CD4-positive, alpha-beta T cell (primary cell): ENCODE measurements around the gene ANO6. TPM values are rescaled to one million over a fixed set of nuclear protein-coding genes. Genes with fewer than 3 reads are reported as not detected.

Experiments
- ATAC-seq: fragments of 200-7000 bp; cut with Tn5 transposase; one replicate; pipeline ENCODE4 v1.10.0; 2022; ENCODE audit warnings: mild to moderate bottlenecking; ENCODE audit not compliant: poor library complexity
- CTCF ChIA-PET: fragments of 350-600 bp; sonication (Branson Sonifier 250); formaldehyde crosslinking; loops from one replicate; lab custom pipeline; 2021; ENCODE audit warnings: antibody characterized with exemption, inconsistent platforms; lab: Charles Lee
- POLR2A ChIA-PET: fragments of 350-600 bp; sonication (Branson Sonifier 250); formaldehyde crosslinking; loops from one replicate; lab custom pipeline; 2021; ENCODE audit warnings: antibody characterized with exemption, inconsistent platforms; lab: Charles Lee
- DNase-seq, 14 experiments: peaks; one replicate each; pipeline ENCODE4 v3.0.0-alpha.2; 2013 to 2020; ENCODE audit warnings: mixed read lengths in 2 of 14
- H3K27ac ChIP-seq, 2 donors: one replicate each; pipeline versions ENCODE4 v1.5.1 to v1.7.0; 2013; ENCODE audit warnings: low read length in 2 of 2, low read depth in 1 of 2, mild to moderate bottlenecking in 1 of 2
- H3K27me3 ChIP-seq, 2 experiments: 1 replicate in 1 of 2; 2 replicates in 1 of 2; pipeline versions ENCODE4 v1.6.1 to v1.7.0; 2013; ENCODE audit warnings: low read length in 2 of 2, control low read depth in 1 of 2, mild to moderate bottlenecking in 1 of 2, moderate library complexity in 1 of 2; ENCODE audit not compliant: insufficient read depth in 2 of 2, control insufficient read depth in 1 of 2
- H3K36me3 ChIP-seq: one replicate; pipeline ENCODE4 v1.6.1; 2013; ENCODE audit warnings: low read length, control low read depth; ENCODE audit not compliant: insufficient read depth
- H3K4me1 ChIP-seq: one replicate; pipeline ENCODE4 v1.6.1; 2013; ENCODE audit warnings: low read length, control low read depth; ENCODE audit not compliant: insufficient read depth
- H3K4me3 ChIP-seq: one replicate; pipeline ENCODE4 v1.5.1; 2013; ENCODE audit warnings: mild to moderate bottlenecking, low read length, moderate library complexity
- H3K9me3 ChIP-seq, 2 experiments: 1 replicate in 1 of 2; 2 replicates in 1 of 2; pipeline versions ENCODE4 v1.6.1 to v1.7.0; 2013; ENCODE audit warnings: low read length in 2 of 2, mild to moderate bottlenecking in 2 of 2, control low read depth in 1 of 2, moderate library complexity in 1 of 2; ENCODE audit not compliant: control insufficient read depth in 1 of 2, insufficient read depth in 1 of 2
- H3K27ac Mint-ChIP-seq: one replicate; pipeline ENCODE4 v1.8.0; 2020; ENCODE audit warnings: mixed read lengths
- H3K27me3 Mint-ChIP-seq: one replicate; pipeline ENCODE4 v1.8.0; 2021; ENCODE audit warnings: mixed read lengths
- H3K36me3 Mint-ChIP-seq: one replicate; pipeline ENCODE4 v1.8.0; 2021; ENCODE audit warnings: low read depth, mixed read lengths
- H3K4me1 Mint-ChIP-seq: one replicate; pipeline ENCODE4 v1.8.0; 2021; ENCODE audit warnings: low read depth, mixed read lengths
- H3K4me3 Mint-ChIP-seq: one replicate; pipeline ENCODE4 v1.8.0; 2020; ENCODE audit warnings: mild to moderate bottlenecking, mixed read lengths
- H3K9me3 Mint-ChIP-seq: one replicate; pipeline ENCODE4 v1.8.0; 2020; ENCODE audit warnings: mixed read lengths
- intact Hi-C, 2 experiments: fragments of 100-400 bp; cut with DNase I in 1 of 2; cut with micrococcal nuclease in 1 of 2; formaldehyde crosslinking; loops; one replicate each; pipeline versions ENCODE4 v1.15.1 to v1.9.0; 2023 to 2025; cut with DNase I, micrococcal nuclease
- total RNA-seq, 174 experiments: library from RNA in 2 of 174; stranded (reverse) in 2 of 174; gene quantifications; one replicate each; pipeline ENCODE4 v1.2.3 and lab custom pipeline; 2021 to 2026
- TF ChIP-seq, protein P1 (sequence below): fragments of 200-600 bp; IDR thresholded peaks from one replicate; pipeline ENCODE4 v1.8.0; 2022; ENCODE audit warnings: antibody characterized with exemption, mild to moderate bottlenecking

The ANO6 gene
- total RNA-seq, 2 experiments from 2014 or later: 11.6 to 11.7 TPM

DNA sequence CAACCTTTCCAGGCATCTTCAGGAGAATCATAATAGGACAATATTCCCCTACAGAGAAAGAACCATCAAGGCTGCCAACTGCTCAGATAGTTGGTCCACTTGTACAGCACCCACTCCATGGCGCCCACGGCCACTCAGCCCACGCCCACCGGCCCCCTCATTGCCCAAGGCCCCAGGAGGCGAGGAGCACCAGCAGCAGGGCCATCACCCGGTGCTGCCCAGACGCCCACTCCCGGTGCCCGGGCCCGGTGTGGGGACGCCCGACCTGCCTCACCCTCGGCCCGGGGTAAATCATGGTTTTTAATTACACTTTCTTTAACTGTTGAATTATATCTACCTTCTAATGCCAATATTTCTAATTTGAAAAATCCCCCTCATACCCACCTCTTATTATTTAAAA is 41.3 kb upstream of the ANO6 start:
- Histone ChIP-seq H3K9me3 (peaks cover 9 to 30% of the 10 kb centered on the region in 2 experiments), H3K4me1 (no peaks in the 10 kb centered on the region), H3K36me3 (peaks cover 9% of the 10 kb centered on the region), H3K27ac (no peak overlapping the region), H3K27me3 (no peaks in the 10 kb centered on the region), H3K4me3 (no peak overlapping the region)
- no peak overlapping the region for H3K4me3 Mint-ChIP-seq
- H3K27me3 Mint-ChIP-seq: no peaks in the 10 kb centered on the region
- ChIA-PET POLR2A (no interaction called here), CTCF (no interaction called here)
- H3K36me3 Mint-ChIP-seq: peaks cover 59% of the 10 kb centered on the region
- ATAC-seq (no peak), DNase-seq (no peak)
- H3K9me3 Mint-ChIP-seq: peaks cover 9% of the 10 kb centered on the region
- no peaks in the 10 kb centered on the region for H3K4me1 Mint-ChIP-seq
- TF ChIP-seq, protein P1, sequence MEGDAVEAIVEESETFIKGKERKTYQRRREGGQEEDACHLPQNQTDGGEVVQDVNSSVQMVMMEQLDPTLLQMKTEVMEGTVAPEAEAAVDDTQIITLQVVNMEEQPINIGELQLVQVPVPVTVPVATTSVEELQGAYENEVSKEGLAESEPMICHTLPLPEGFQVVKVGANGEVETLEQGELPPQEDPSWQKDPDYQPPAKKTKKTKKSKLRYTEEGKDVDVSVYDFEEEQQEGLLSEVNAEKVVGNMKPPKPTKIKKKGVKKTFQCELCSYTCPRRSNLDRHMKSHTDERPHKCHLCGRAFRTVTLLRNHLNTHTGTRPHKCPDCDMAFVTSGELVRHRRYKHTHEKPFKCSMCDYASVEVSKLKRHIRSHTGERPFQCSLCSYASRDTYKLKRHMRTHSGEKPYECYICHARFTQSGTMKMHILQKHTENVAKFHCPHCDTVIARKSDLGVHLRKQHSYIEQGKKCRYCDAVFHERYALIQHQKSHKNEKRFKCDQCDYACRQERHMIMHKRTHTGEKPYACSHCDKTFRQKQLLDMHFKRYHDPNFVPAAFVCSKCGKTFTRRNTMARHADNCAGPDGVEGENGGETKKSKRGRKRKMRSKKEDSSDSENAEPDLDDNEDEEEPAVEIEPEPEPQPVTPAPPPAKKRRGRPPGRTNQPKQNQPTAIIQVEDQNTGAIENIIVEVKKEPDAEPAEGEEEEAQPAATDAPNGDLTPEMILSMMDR: no peak
- H3K27ac Mint-ChIP-seq: no peak overlapping the region
- intact Hi-C loops: loop anchor here in 1 of 2 experiments (5.0 kb wide), 1 partner anchor 568 kb away; no protein-coding TSS in a partner anchor

DNA sequence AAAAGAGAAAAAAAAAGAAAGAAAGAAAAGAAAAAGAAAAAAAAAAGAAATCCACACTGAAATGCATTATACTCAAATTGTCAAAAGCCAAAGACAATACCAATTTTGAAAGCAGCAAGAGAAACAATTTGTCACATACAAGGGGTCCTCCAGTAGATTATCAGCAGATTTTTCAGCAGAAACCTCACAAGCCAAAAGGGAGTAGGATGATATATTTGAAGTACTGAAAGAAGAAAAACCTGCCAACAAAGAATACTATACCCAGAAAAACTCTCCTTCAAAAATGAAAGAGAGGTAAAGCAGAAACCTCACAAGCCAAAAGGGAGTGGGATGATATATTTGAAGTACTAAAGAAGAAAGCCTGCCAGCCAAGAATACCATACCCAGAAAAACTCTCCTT is 37.1 kb upstream of the ANO6 start:
- Mint-ChIP-seq H3K9me3 (peaks cover 9% of the 10 kb centered on the region), H3K36me3 (peaks cover 65% of the 10 kb centered on the region), H3K4me1 (peaks cover 4% of the 10 kb centered on the region), H3K4me3 (no peak overlapping the region), H3K27ac (no peak overlapping the region), H3K27me3 (no peaks in the 10 kb centered on the region)
- ChIA-PET POLR2A (no interaction called here), CTCF (no interaction called here)
- H3K27ac ChIP-seq: no peak overlapping the region
- DNase-seq (no peak), ATAC-seq (no peak)
- H3K4me1 ChIP-seq: no peaks in the 10 kb centered on the region
- TF ChIP-seq, protein P1: no peak
- peaks cover 9% of the 10 kb centered on the region for H3K36me3 ChIP-seq
- H3K4me3 ChIP-seq: no peak overlapping the region
- H3K27me3 ChIP-seq: no peaks in the 10 kb centered on the region
- intact Hi-C loops: no loop called here
- peaks cover 18 to 30% of the 10 kb centered on the region in 2 experiments for H3K9me3 ChIP-seq

DNA sequence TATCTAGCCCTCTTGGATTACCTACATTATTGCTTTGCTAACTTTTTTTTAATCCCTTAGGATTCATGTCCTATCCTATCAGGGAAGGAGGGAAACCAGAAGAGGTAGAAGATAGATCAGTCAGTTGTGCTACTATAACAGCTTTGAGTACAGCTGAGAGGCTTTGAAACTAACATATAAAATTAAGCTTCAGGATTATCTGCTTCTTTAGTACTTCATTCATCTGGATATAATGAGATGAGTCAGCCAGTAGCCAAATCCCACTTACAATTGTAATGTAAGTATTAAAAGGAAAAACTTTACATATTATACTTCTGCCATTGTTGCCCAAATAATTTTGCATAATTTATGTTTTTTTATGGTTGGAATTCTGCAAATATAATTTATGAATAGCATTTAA is 33.4 kb upstream of the ANO6 start:
- H3K36me3 Mint-ChIP-seq: peaks cover 30% of the 10 kb centered on the region
- intact Hi-C loops: no loop called here
- Histone ChIP-seq H3K4me3 (no peak overlapping the region), H3K27me3 (no peaks in the 10 kb centered on the region), H3K9me3 (peaks cover 13 to 20% of the 10 kb centered on the region in 2 experiments), H3K36me3 (no peaks in the 10 kb centered on the region), H3K4me1 (no peaks in the 10 kb centered on the region), H3K27ac (no peak overlapping the region)
- POLR2A ChIA-PET: interaction anchor here (0.6 kb wide), 1 partner anchor 33 kb away, joined by 3 read pairs; no protein-coding TSS in a partner anchor
- H3K9me3 Mint-ChIP-seq: peaks cover 7% of the 10 kb centered on the region
- TF ChIP-seq, protein P1: no peak
- CTCF ChIA-PET: interaction anchor here (1.0 to 2.4 kb wide), 2 partner anchors 12 to 206 kb away, joined by 3 to 7 read pairs; no protein-coding TSS in a partner anchor
- ATAC-seq (no peak), DNase-seq (no peak)
- H3K27ac Mint-ChIP-seq: no peak overlapping the region
- peaks cover 4% of the 10 kb centered on the region for H3K4me1 Mint-ChIP-seq
- no peaks in the 10 kb centered on the region for H3K27me3 Mint-ChIP-seq
- no peak overlapping the region for H3K4me3 Mint-ChIP-seq
